GM18520 (cell line): Measurements from ENCODE around the gene ASB10.

ENCODE experiments used
- ATAC-seq: cut with Tn5 transposase; IDR thresholded peaks from one replicate; pipeline ENCODE4 v1.9.1; 2021; ENCODE audit not compliant: unreplicated experiment

Gene ASB10

GRCh38 chr7:151186640-151187408 lies at the start of gene ASB10:
Gene ASB10 (minus strand): TSS chr7:151187250. CDS start chr7:151187130, 120 bp downstream.
- ATAC-seq, result no peak

GRCh38 chr7:151236406-151236805 lies 49.4 kb upstream of the ASB10 start:
- no peak for ATAC-seq

GRCh38 chr7:151235091-151235787 lies 48.2 kb upstream of the ASB10 start:
- no peak for ATAC-seq

GRCh38 chr7:151233804-151234203 lies 46.8 kb upstream of the ASB10 start:
- no peak for ATAC-seq

- ATAC-seq, result no peak
Measured at GRCh38 chr7:151232917-151233701, 46.1 kb upstream of the ASB10 start.

GRCh38 chr7:151232091-151232916 lies 45.3 kb upstream of the ASB10 start, which contains the start of gene CHPF2:
Gene CHPF2 (plus strand): TSS chr7:151232483. CDS start chr7:151234012, 1,529 bp downstream.
- peak; percentile 95 for ATAC-seq

GRCh38 chr7:151231080-151231479 lies 44.0 kb upstream of the ASB10 start:
- ATAC-seq, result no peak

GRCh38 chr7:151229249-151229648 lies 42.2 kb upstream of the ASB10 start:
- no peak for ATAC-seq

GRCh38 chr7:151228024-151228866 lies 41.2 kb upstream of the ASB10 start:
- no peak for ATAC-seq

GRCh38 chr7:151226875-151227782 lies 40.1 kb upstream of the ASB10 start, which contains the start of gene ABCF2:
Gene ABCF2 (minus strand): TSS chr7:151227205. CDS start chr7:151226458, 747 bp downstream.
- peak; percentile 100 for ATAC-seq

- ATAC-seq, result no peak
Measured at GRCh38 chr7:151226560-151226874, 39.5 kb upstream of the ASB10 start.

GRCh38 chr7:151225948-151226510 lies 39.0 kb upstream of the ASB10 start:
- ATAC-seq, result no peak

- ATAC-seq, result no peak
Measured at GRCh38 chr7:151223728-151224127, 36.7 kb upstream of the ASB10 start.

- ATAC-seq, result no peak
Measured at GRCh38 chr7:151218170-151218569, 31.1 kb upstream of the ASB10 start.

GRCh38 chr7:151215396-151215795 lies 28.3 kb upstream of the ASB10 start:
- no peak for ATAC-seq

- no peak for ATAC-seq
Measured at GRCh38 chr7:151213826-151214225, 26.8 kb upstream of the ASB10 start.

GRCh38 chr7:151212626-151213025 lies 25.6 kb upstream of the ASB10 start:
- no peak for ATAC-seq

- ATAC-seq, result no peak
Measured at GRCh38 chr7:151211155-151211772, 24.2 kb upstream of the ASB10 start.
